ENCODE results near the gene PUSL1.

- TF ChIP-seq, protein P1, sequence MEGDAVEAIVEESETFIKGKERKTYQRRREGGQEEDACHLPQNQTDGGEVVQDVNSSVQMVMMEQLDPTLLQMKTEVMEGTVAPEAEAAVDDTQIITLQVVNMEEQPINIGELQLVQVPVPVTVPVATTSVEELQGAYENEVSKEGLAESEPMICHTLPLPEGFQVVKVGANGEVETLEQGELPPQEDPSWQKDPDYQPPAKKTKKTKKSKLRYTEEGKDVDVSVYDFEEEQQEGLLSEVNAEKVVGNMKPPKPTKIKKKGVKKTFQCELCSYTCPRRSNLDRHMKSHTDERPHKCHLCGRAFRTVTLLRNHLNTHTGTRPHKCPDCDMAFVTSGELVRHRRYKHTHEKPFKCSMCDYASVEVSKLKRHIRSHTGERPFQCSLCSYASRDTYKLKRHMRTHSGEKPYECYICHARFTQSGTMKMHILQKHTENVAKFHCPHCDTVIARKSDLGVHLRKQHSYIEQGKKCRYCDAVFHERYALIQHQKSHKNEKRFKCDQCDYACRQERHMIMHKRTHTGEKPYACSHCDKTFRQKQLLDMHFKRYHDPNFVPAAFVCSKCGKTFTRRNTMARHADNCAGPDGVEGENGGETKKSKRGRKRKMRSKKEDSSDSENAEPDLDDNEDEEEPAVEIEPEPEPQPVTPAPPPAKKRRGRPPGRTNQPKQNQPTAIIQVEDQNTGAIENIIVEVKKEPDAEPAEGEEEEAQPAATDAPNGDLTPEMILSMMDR (IDR thresholded peaks at IDR 0.05) = peak in 1 of 6 experiments; percentile 30
- TF ChIP-seq POLR2A (IDR thresholded peaks at IDR 0.05) = no peak
These were observed 43.5 kb upstream of the PUSL1 start for GRCh38 chr1:1264868-1265272.
